ENCODE measurements around the gene FBRSL1.

FBRSL1 gene

GRCh38 chr12:132508491-132508740 is 18.5 kb downstream of the FBRSL1 start:
- DNase-seq (ENCODE audit: extremely low read depth, insufficient read length), result no peak
- TF ChIP-seq CTCF (IDR thresholded peaks at IDR 0.05; ENCODE audit: insufficient read depth, low read length, poor library complexity, severe bottlenecking), result no peak
- Histone ChIP-seq H3K36me3 (ENCODE audit: control insufficient read depth, insufficient read depth, low read length) (peaks cover 3% of the 10 kb centered on the region), H3K4me3 (replicated peaks; ENCODE audit: low read depth, low read length) (no peak overlapping the region), H3K27me3 (replicated peaks; ENCODE audit: control insufficient read depth, insufficient read depth, low read length) (no peaks in the 10 kb centered on the region)

GRCh38 chr12:132508860-132509732 is 19.1 kb downstream of the FBRSL1 start:
- TF ChIP-seq CTCF (IDR thresholded peaks at IDR 0.05; ENCODE audit: insufficient read depth, low read length, poor library complexity, severe bottlenecking), result no peak
- Histone ChIP-seq H3K27me3 (replicated peaks; ENCODE audit: control insufficient read depth, insufficient read depth, low read length) (no peaks in the 10 kb centered on the region), H3K36me3 (ENCODE audit: control insufficient read depth, insufficient read depth, low read length) (peaks cover 3% of the 10 kb centered on the region), H3K4me3 (replicated peaks; ENCODE audit: low read depth, low read length) (no peak overlapping the region)
- no peak for DNase-seq (ENCODE audit: extremely low read depth, insufficient read length)

- no peaks in the 10 kb centered on the region for H3K27me3 ChIP-seq (replicated peaks; ENCODE audit: control insufficient read depth, insufficient read depth, low read length)
- TF ChIP-seq CTCF (IDR thresholded peaks at IDR 0.05; ENCODE audit: insufficient read depth, low read length, poor library complexity, severe bottlenecking), result no peak
- H3K36me3 ChIP-seq (ENCODE audit: control insufficient read depth, insufficient read depth, low read length), result peaks cover 3% of the 10 kb centered on the region
- H3K4me3 ChIP-seq (replicated peaks; ENCODE audit: low read depth, low read length), result no peak overlapping the region
- DNase-seq (ENCODE audit: extremely low read depth, insufficient read length), result no peak
These were observed 20.3 kb downstream of the FBRSL1 start for GRCh38 chr12:132510111-132510724.

GRCh38 chr12:132510746-132511477 is 21.0 kb downstream of the FBRSL1 start:
- Histone ChIP-seq H3K36me3 (ENCODE audit: control insufficient read depth, insufficient read depth, low read length) (peaks cover 3% of the 10 kb centered on the region), H3K4me3 (replicated peaks; ENCODE audit: low read depth, low read length) (no peak overlapping the region), H3K27me3 (replicated peaks; ENCODE audit: control insufficient read depth, insufficient read depth, low read length) (no peaks in the 10 kb centered on the region)
- TF ChIP-seq CTCF (IDR thresholded peaks at IDR 0.05; ENCODE audit: insufficient read depth, low read length, poor library complexity, severe bottlenecking), result no peak
- DNase-seq (ENCODE audit: extremely low read depth, insufficient read length), result no peak

GRCh38 chr12:132511516-132512196 is 21.7 kb downstream of the FBRSL1 start:
- H3K4me3 ChIP-seq (replicated peaks; ENCODE audit: low read depth, low read length), result no peak overlapping the region
- no peak for DNase-seq (ENCODE audit: extremely low read depth, insufficient read length)
- peaks cover 3% of the 10 kb centered on the region for H3K36me3 ChIP-seq (ENCODE audit: control insufficient read depth, insufficient read depth, low read length)
- TF ChIP-seq CTCF (IDR thresholded peaks at IDR 0.05; ENCODE audit: insufficient read depth, low read length, poor library complexity, severe bottlenecking), result no peak
- no peaks in the 10 kb centered on the region for H3K27me3 ChIP-seq (replicated peaks; ENCODE audit: control insufficient read depth, insufficient read depth, low read length)
